GM13976 (cell line): ENCODE data around the gene CMIP.

Experiments used
- DNase-seq: peaks from one replicate; pipeline ENCODE4 v3.0.0; 2012; ENCODE audit warnings: low spot score
- in situ Hi-C: fragments of 300-500 bp; cut with MboI; formaldehyde crosslinking; loops from one replicate; pipeline ENCODE4 v1.12.0; 2022; ENCODE audit warnings: low sequenced_read_pairs, mixed read lengths, inconsistent platforms; ENCODE audit not compliant: unreplicated experiment
- TF ChIP-seq, protein P1 (sequence below): IDR thresholded peaks from 2 replicates; pipeline ENCODE4 v1.5.1; 2012; ENCODE audit warnings: borderline replicate concordance, mild to moderate bottlenecking; ENCODE audit not compliant: insufficient read depth; ENCODE audit errors: extremely low read depth, missing control alignments, control extremely low read depth

The CMIP gene

DNA sequence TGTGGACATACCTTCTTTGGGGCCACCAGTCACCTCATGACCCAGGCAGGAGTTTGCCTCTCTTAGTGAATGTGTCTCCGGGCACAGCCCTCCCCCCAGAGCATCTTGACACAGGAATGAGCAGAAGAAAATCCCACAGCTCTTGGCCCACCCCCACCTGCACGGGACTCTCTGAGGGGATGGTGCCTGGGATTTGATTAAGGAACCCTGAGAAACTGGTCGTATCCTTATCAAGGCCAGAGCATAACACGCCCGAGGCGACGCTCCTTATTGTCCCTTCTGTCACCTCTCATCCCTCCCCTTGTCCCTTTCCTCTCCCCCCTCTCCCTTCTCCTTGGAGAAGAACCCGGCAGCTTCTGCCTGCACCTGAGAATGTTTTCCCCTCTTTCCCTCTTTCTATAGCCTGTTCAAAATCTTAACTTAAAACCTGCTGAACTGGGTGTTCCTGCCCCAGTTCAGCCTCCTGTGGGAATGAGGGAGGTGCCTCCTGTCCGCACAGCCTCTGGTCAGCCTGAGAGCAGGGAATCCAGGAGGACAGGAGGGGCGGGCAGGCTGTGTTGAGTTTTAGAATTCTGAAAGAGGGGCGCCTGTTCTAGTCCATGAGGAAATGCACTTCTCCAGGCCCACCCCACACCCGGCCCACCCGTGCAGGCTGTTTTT lies 193.8 kb downstream of the CMIP start:
- no peak for DNase-seq
- TF ChIP-seq, protein P1, sequence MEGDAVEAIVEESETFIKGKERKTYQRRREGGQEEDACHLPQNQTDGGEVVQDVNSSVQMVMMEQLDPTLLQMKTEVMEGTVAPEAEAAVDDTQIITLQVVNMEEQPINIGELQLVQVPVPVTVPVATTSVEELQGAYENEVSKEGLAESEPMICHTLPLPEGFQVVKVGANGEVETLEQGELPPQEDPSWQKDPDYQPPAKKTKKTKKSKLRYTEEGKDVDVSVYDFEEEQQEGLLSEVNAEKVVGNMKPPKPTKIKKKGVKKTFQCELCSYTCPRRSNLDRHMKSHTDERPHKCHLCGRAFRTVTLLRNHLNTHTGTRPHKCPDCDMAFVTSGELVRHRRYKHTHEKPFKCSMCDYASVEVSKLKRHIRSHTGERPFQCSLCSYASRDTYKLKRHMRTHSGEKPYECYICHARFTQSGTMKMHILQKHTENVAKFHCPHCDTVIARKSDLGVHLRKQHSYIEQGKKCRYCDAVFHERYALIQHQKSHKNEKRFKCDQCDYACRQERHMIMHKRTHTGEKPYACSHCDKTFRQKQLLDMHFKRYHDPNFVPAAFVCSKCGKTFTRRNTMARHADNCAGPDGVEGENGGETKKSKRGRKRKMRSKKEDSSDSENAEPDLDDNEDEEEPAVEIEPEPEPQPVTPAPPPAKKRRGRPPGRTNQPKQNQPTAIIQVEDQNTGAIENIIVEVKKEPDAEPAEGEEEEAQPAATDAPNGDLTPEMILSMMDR, result no peak
- in situ Hi-C loops, result no loop called here

DNA sequence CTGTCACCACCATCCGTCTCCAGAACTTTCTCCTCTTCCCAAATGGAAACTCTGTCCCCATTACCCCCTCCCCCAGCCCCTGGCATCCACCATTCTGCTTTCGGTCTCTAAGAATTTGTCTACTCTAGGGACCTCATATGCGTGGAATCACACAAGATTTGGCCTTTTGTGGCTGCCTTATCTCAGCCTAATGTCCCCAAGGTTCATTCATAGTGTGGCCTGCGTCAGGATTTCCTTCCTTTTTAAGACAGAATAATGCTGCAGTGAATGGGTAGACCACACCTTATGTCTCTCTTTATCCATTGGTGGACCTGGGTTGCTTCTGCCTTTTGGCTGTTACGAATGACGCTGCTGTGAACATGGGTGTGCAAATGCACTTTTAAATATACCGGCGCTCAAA lies 194.7 kb downstream of the CMIP start:
- in situ Hi-C loops, result no loop called here
- TF ChIP-seq, protein P1, result no peak
- DNase-seq, result no peak

DNA sequence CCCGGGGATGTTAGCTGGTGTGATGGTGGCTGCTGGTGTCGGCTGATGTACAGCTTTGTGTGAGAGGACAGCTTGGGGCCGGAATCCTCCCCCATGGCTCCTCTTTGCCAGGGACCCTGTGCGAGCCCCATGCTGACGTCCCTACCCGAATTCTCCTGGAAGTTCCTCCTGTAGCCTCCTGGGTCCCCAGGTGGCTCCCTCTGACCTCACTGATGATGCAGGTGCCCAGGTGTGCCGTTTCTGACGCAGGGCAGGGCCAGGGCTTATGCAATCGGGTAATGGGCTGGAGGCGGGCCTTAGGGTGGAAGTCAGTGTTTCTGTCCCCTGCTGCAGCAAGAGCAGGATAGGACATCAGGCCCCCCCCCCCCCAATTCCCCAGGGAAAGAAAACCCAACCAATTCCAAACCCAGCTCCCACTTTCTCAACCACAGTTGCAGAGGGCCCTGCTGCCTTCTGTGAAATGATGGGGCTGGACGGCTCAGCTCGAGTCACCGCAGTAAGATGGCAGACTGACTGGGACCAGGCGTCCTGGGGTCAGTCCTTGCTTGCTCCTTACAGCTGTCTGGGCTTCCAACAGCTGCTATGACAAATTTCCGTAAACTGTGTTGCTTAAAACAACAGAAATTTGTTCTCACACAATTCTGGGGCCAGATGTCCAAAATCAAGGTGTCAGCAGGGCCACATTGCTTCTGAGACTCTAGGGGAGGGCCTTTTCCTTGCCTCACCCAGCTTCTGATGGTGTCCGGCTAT lies 195.5 kb downstream of the CMIP start:
- in situ Hi-C loops, result no loop called here
- DNase-seq, result no peak

DNA sequence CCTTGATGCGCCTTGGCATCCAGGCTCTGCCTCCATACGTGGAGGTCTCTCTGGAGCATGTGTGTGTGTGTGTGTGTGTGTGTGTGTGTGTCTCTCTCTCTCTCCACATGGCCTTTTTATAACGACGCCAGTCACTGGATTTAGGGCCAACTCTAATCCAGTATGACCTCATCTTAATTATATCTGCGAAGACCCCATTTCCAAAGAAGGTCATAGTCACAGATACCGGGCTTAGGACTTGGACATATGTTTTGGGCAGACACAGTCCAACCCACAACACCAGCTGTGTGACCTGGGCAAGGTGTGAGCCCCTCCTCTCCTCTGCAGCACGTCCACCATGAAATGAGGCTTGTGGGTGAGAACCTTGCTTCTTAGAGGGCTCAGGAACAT lies 196.1 kb downstream of the CMIP start:
- TF ChIP-seq, protein P1, result no peak
- in situ Hi-C loops, result no loop called here
- DNase-seq, result no peak

More for the DNA sequence above, 195.5 kb downstream of the CMIP start:
- TF ChIP-seq, protein P1, result no peak

DNA sequence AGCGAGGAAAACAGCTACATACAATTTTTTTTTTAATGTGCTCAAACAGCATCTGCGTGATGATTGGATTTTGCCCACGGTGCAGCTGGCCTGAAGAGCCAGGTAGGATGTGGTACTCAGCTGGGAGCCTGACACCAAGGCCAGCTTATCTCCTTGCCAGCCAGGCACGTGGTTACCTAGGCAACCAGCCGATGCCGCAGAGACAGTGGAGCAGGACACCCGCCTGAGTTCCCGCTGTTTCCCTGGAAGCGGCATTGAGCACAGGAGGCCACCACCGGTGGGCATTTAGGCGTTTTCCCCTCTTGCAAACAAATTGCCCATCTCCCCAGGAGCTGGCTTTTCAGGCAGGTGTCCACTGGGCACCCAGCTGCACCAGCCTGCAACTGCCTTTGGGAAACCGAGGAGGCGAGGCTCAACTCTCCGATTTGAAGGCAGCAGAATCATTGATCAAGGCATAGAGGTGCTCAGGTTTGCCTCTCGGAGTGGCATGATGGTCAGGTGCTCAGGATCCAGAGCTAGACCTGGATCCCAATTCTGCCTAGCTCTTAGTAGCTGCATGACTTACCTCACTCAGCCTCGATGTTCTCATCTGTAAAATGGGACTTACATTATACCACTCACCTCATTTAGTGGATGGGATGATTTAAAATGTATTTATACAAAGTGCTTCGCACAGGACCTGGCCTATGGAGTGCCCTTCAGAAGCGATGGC lies 196.9 kb downstream of the CMIP start:
- in situ Hi-C loops, result no loop called here
- TF ChIP-seq, protein P1, result no peak
- DNase-seq, result no peak

DNA sequence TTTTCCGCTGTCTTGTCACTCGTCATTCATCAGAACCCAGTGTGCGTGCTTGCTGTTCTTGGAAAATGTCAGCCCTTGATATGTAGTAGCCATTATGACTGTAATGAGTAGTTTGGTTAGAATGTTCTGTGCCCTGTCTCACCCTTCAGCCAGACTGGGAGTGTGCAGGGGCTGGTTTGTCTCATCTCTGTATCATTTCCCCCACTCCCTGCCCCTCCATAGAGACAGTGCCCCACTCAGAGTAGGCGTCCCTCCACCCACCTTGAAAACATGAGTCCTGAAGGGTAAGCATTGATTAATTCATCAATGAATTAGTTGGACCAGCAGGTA lies 197.5 kb downstream of the CMIP start:
- TF ChIP-seq, protein P1, result no peak
- in situ Hi-C loops, result no loop called here
- DNase-seq, result no peak
